Measurements from ENCODE around the gene MTA1. TPM values are rescaled to one million over a fixed set of nuclear protein-coding genes. Genes with fewer than 3 reads are reported as not detected.
A peak's percentile ranks its signal among the peaks of the same experiment; 100 is the strongest.

MTA1 gene
- total RNA-seq, 4 donors from 2014 or later: 67.5 to 213 (median 95.3) TPM

DNA sequence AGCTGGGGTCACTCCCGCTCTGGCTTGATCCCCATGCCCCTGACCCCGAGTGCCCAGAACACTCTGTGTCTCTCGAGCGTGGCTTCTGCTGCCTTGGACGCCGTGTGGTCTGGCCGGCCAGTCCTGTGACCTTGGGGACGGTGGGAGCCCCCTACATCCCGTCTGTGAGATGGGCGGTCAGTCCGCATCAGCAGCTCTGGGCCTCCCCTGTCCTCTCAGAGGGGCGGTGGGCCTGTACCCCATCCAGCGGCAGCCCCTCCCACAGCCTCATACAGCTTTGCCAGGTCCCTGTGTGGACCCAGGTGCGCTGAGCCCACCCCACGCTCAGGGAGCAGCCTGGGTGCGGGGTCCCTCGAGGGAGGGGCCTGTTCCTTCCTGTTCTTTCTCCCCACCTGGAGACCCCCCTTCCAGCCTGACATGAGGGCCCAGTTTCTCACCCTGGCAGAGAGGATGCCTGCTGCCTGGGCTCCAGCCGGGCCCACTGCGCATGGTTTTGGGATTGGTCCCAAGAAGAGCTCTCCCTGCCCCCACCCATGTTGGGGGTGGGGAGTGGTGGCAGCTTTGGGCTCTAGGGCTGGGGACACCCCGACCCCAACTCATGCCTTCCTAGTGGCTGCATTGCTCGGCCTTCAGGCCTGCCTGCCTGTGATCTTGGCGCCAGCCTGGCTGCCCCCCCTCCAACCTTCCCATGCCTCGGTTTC lies 1.5 kb downstream of the MTA1 start:
- H3K4me3 ChIP-seq: peak overlapping the region; percentile 47 to 84 (median 69)
- H3K27me3 ChIP-seq: no peaks in the 10 kb centered on the region
- H3K27ac ChIP-seq: peak overlapping the region in 3 of 4 donors; percentile 73 to 85 (median 79)
- no peaks in the 10 kb centered on the region for H3K9me3 ChIP-seq
- no peak for DNase-seq (ENCODE audit: low spot score in 2 of 2)
- 33 to 38% methylated on average over 17 to 20 of the region's 23 CpGs for WGBS, 2 donors
- peaks cover 0 to 16% (median 0%) of the 10 kb centered on the region in 3 donors for H3K36me3 ChIP-seq
- H3K4me1 ChIP-seq: peaks cover 0 to 37% (median 28%) of the 10 kb centered on the region in 4 donors
- TF ChIP-seq EP300 (IDR thresholded peaks at IDR 0.05): no peak
- TF ChIP-seq POLR2A (IDR thresholded peaks at IDR 0.05): no peak
- TF ChIP-seq, protein P1, sequence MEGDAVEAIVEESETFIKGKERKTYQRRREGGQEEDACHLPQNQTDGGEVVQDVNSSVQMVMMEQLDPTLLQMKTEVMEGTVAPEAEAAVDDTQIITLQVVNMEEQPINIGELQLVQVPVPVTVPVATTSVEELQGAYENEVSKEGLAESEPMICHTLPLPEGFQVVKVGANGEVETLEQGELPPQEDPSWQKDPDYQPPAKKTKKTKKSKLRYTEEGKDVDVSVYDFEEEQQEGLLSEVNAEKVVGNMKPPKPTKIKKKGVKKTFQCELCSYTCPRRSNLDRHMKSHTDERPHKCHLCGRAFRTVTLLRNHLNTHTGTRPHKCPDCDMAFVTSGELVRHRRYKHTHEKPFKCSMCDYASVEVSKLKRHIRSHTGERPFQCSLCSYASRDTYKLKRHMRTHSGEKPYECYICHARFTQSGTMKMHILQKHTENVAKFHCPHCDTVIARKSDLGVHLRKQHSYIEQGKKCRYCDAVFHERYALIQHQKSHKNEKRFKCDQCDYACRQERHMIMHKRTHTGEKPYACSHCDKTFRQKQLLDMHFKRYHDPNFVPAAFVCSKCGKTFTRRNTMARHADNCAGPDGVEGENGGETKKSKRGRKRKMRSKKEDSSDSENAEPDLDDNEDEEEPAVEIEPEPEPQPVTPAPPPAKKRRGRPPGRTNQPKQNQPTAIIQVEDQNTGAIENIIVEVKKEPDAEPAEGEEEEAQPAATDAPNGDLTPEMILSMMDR (IDR thresholded peaks at IDR 0.05): no peak

DNA sequence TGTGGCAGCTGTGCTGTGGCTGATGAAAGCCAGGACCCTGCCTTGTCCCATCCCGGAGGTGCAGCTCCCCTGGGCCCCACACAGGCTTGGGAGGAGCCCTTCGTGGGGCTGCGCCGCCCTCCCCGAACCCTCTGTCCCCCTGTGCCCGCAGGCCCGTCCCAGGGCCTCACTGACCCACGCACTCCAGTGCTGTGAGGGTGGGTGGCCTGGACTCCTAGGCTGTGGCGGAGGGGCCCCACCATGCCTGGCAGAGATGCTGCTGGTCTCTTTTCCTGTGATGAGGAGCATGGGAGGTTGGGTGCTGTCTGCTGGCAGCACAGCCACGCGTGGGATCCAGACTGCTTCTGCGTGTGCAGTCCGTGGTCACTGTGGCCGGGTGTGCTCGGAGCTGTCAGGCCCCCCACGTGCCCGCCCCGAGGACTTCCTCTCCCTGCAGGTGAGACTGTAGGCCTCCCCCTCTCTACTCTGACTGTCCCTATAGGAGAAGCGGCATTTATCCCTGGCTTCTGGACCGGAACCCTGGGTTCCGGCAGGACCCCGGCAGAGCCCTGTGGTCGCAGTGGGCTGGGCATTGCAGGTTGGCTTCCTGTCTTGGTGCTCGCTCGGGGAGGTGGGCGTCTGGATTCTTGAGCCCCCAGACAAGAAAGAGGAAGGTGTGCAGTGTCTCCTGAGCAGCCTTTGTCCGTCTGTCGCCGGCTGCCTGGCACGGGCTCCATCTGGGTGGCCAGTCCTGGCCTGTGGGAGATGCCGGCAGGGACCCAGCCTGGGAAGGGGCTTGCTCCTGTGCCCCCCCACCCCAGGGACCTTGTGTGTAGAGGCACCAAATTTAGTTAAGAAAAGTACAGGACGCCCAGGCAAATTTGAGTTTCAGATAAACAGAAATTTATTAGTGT lies 2.3 kb downstream of the MTA1 start:
- peaks cover 0 to 4% (median 0%) of the 10 kb centered on the region in 4 donors for H3K9me3 ChIP-seq
- H3K27ac ChIP-seq: peak overlapping the region in 2 of 4 donors; percentile 79 to 85
- H3K4me1 ChIP-seq: peaks cover 0 to 37% (median 28%) of the 10 kb centered on the region in 4 donors
- TF ChIP-seq POLR2A (IDR thresholded peaks at IDR 0.05) (no peak), EP300 (IDR thresholded peaks at IDR 0.05) (no peak)
- TF ChIP-seq, protein P1 (IDR thresholded peaks at IDR 0.05): no peak
- peaks cover 0 to 25% (median 0%) of the 10 kb centered on the region in 3 donors for H3K36me3 ChIP-seq
- DNase-seq (ENCODE audit: low spot score in 2 of 2): no peak
- WGBS, 2 donors: 68 to 73% methylated on average over 16 to 26 of the region's 32 CpGs
- H3K27me3 ChIP-seq: no peaks in the 10 kb centered on the region
- peak overlapping the region in 1 of 4 donors; percentile 76 for H3K4me3 ChIP-seq

GRCh38 chr14:105422695-105423487 lies 3.3 kb downstream of the MTA1 start:
- Histone ChIP-seq H3K27ac (peak overlapping the region in 2 of 4 donors; percentile 79 to 85), H3K36me3 (peaks cover 0 to 34% (median 0%) of the 10 kb centered on the region in 3 donors), H3K4me3 (no peak overlapping the region), H3K27me3 (no peaks in the 10 kb centered on the region), H3K9me3 (peaks cover 0 to 7% (median 0%) of the 10 kb centered on the region in 4 donors), H3K4me1 (peaks cover 0 to 37% (median 28%) of the 10 kb centered on the region in 4 donors)
- no peak for DNase-seq (ENCODE audit: low spot score in 2 of 2)
- 69 to 70% methylated on average over 21 of the region's 21 CpGs for WGBS, 2 donors
- TF ChIP-seq POLR2A (IDR thresholded peaks at IDR 0.05): no peak

DNA sequence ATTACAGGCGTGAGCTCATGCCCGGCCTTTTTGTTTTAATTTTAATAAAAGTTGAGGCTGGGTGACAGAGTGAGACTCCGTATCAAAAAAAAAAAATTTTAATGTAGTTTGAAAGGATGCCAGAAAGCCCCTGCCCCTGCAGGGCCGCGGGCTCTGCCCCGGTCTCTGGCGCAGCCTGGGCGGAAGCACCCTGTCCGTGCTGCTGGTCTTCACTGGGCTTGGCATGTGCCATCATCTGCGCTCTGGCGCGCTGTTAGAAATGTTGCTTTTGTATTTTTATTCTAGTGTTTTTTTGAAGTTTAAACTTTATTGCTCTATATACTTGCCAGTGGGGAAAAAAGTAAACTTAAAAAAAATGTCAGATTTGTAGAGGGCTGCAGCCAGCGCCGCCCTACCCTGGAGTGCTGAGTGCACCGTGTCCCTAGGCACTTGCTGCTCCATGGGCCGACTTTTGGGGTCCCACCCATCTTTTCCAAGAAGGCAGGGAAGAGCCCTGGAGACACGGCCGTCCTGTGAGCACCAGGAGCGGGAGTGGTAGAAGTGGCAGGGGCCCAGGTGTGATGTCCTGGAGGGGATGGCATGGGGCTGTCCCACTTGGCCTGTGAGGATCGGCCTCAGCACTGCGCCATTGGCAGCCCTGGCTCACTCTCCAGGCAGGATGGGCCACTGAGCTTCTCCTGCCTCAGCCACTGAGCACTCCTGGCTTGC lies 4.0 kb downstream of the MTA1 start:
- peaks cover 0 to 35% (median 28%) of the 10 kb centered on the region in 4 donors for H3K4me1 ChIP-seq
- no peaks in the 10 kb centered on the region for H3K27me3 ChIP-seq
- peaks cover 0 to 35% (median 0%) of the 10 kb centered on the region in 3 donors for H3K36me3 ChIP-seq
- WGBS, 2 donors: 90 to 92% methylated on average over 21 of the region's 21 CpGs
- H3K9me3 ChIP-seq: peaks cover 0 to 7% (median 0%) of the 10 kb centered on the region in 4 donors
- no peak overlapping the region for H3K27ac ChIP-seq
- DNase-seq (ENCODE audit: low spot score in 2 of 2): no peak
- no peak overlapping the region for H3K4me3 ChIP-seq
- no peak for TF ChIP-seq POLR2A (IDR thresholded peaks at IDR 0.05)
- TF ChIP-seq, protein P1 (IDR thresholded peaks at IDR 0.05): no peak
- TF ChIP-seq EP300 (IDR thresholded peaks at IDR 0.05): no peak
